NCI-H82 treated with DMSO at 0.1 percent for 48 hours (cell line): ENCODE measurements around the gene KIAA1328.

Experiments
- DNase-seq: peaks from one replicate; lab custom pipeline; 2025; ENCODE audit not compliant: unreplicated experiment; lab: John Stamatoyannopoulos, UW

Gene KIAA1328

DNA sequence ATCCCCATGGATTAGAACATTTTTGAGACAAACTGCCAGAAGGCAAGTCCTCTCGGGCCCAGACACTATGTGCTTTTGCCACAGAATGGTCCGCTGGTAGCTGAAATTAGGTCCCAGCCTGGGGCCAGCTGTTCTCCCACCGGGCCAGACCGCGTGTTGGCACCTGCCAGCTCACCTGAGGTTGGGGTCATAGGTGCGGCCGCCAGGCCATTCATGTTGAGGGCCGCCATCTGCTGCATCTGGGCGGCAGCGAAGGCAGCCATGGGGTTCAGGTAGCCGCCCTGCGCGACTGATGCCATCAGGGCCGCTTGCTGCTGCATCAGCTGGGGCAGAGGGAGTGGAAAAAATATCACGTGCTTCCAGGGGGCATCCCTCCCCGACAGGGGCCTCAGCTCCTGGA, 443.9 kb downstream of the KIAA1328 start:
- DNase-seq, result no peak

DNA sequence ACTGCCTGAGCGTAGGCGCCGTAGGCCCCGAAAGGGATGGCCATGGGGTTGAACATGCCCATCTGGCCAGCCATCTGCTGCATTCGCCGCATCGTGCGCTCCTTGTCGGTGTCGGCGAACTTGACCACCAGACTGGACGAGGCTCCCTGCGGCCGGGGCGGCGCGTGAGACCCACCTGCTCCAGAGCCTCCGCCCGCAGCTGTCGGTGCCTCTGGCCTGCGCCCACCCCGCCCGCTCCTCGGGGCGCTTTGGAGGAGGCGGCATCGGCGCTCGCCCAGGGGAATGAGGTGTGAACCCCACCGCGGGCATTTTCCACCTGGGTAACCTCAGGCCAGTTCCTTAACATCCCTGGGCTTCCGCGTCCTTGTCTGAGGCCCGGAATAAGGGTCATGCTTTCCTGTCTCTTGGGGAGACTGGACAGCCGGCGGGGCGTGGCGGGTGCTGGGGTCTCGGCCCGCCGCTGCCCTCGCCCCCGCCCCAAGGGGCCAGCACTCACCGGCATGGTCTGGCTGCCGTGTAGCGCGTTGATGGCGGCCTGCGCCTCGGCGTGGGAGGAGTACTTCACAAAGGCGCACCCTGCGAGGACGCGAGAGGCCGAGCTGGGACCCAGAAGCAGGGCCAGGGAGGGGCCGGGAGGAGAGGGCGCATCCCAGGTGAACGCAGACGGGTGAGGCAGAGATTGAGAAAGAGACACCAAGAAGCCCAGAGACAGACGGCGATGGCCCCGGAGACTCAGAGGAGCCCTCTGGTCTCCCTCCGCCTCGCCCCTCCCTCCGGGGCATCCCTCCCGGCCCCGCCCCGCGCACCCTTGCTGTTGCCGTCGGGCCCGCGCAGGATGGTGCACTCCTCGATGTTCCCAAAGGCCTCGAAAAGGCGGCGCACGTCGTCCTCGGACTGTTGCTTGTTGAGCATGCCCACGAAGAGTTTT, 445.6 kb downstream of the KIAA1328 start:
- no peak for DNase-seq

DNA sequence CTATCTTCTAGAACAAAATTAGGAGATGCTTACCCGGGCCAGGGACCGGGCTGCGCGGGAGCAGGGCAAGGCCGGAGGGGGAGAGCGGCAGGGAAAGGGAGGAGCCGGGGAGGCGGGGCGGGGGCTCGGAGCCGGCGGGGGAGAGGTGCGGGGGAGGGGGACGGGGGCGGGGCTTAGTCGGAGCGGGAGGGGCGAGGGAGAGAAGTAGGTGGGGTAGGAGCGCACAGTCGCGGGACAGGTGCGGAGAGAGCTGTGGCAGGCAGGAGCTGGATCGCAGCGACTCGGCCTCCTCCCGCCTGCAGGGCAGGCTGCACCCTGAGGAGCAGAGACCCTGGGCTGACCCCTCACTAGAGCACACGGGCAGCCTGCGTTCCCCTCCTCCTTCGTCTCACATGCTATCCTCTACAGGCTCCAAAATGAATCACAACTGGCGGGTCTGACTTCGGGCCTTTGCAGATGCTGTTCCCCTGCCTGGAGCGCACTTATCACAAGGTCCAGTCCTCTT, 446.4 kb downstream of the KIAA1328 start:
- no peak for DNase-seq

DNA sequence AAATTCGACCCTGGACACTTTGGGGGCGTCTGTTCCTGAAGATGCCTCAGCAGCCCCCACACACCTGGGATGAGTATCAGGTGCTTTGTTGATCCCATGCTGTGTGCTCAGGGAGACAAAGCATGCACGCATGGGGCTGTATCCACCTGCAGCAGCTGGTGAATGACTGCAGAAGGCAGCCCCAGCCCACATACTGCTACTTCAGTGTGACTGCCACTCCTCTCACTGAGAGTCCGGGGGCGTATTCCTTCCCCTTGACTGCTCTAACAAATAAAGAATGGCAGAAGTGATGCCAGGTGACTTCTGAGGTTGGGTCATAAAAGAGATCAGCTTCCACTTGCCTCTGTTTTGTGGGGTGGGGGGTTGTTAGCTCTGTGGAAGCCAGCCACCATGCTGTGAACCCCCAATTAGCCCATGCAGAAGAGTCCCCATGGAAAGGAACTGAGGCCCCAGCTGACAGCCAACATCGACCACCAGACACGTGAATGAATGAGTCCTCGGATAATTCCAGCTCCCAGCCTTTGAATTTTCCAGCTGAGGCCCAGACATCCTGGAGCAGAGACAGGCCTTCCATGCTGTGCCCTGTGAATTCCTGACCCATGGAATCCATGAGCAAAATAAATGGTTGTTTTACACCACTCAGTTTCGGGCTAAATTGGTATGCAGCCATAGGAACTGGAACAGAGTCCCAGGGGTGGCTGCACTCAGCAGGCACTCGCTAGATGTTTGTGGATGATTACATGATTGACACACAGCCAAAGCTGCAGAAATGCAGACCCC, 447.4 kb downstream of the KIAA1328 start:
- no peak for DNase-seq

DNA sequence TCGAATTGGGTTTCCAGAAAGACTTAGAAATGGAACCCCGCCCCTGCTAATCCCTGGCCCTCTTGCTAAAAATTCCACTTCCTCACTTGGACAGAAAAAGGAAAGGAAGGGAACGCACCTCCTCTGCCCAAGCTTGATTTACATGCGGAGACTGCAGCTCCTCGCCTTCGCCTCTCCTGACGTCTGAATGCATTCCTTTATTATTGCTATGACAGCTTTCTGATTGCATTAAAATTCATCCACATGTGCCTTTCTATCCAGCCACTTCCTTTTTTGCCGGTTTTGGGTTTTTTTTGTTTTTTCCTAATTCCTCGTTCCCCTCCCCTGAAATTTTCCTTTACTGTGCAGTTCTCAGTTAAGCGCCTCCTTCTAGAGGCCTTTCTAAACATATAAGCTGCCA, 448.9 kb downstream of the KIAA1328 start:
- DNase-seq, result no peak
